ENCODE results near the gene TRAIP. TPM values are rescaled to one million over a fixed set of nuclear protein-coding genes. Genes with fewer than 3 reads are reported as not detected.
"Not testable (repeated sequence)": the region's sequence is repeated elsewhere in the genome, so short reads cannot be mapped to it uniquely, and the experiment has no call there.

TRAIP gene
- total RNA-seq (2014; rRNA removed; shearing (Covaris generic)): 13.4 and 15.1 TPM in 2 replicates
- 6.6 and 8.2 TPM in 2 replicates for polyA plus RNA-seq (2015; cell fraction: cytosol; rRNA removed)
- polyA plus RNA-seq (2015; cell fraction: nucleus; rRNA removed): 31.1 and 32.4 TPM in 2 replicates

- DNase-seq (ENCODE audit: low read depth): peak; percentile 91
Measured at GRCh38 chr3:49856181-49857005, at the start of gene TRAIP. Gene TRAIP, minus strand, starts transcription at chr3:49856564. Its CDS starts 111 bp downstream, at chr3:49856453.

- DNase-seq (ENCODE audit: low read depth): not testable (repeated sequence)
Measured at GRCh38 chr3:49904448-49904847, 48.1 kb upstream of the TRAIP start.

GRCh38 chr3:49903451-49904424, 47.4 kb upstream of the TRAIP start, which contains the start of gene MST1R:
Gene MST1R, minus strand, starts transcription at chr3:49903873. Its CDS starts 264 bp downstream, at chr3:49903609.
- DNase-seq (ENCODE audit: low read depth): no peak

- DNase-seq (ENCODE audit: low read depth): no peak
Measured at GRCh38 chr3:49902511-49903345, 46.4 kb upstream of the TRAIP start.

- DNase-seq (ENCODE audit: low read depth): no peak
Measured at GRCh38 chr3:49901366-49902339, 45.3 kb upstream of the TRAIP start.

GRCh38 chr3:49900491-49901153, 44.3 kb upstream of the TRAIP start:
- DNase-seq (ENCODE audit: low read depth): peak; percentile 86

- DNase-seq (ENCODE audit: low read depth): peak; percentile 15
Measured at GRCh38 chr3:49899815-49900214, 43.5 kb upstream of the TRAIP start.

- no peak for DNase-seq (ENCODE audit: low read depth)
Measured at GRCh38 chr3:49898991-49899390, 42.6 kb upstream of the TRAIP start.

- no peak for DNase-seq (ENCODE audit: low read depth)
Measured at GRCh38 chr3:49896345-49896744, 40.0 kb upstream of the TRAIP start.

- no peak for DNase-seq (ENCODE audit: low read depth)
Measured at GRCh38 chr3:49895791-49896190, 39.4 kb upstream of the TRAIP start.

GRCh38 chr3:49889296-49889695, 32.9 kb upstream of the TRAIP start:
- DNase-seq (ENCODE audit: low read depth): no peak

- DNase-seq (ENCODE audit: low read depth): no peak
Measured at GRCh38 chr3:49886922-49887265, 30.5 kb upstream of the TRAIP start.

- DNase-seq (ENCODE audit: low read depth): peak; percentile 47
Measured at GRCh38 chr3:49883998-49884397, 27.6 kb upstream of the TRAIP start.

- no peak for DNase-seq (ENCODE audit: low read depth)
Measured at GRCh38 chr3:49882166-49882565, 25.8 kb upstream of the TRAIP start.

GRCh38 chr3:49880581-49881315, 24.4 kb upstream of the TRAIP start:
- no peak for DNase-seq (ENCODE audit: low read depth)

GRCh38 chr3:49879721-49880120, 23.4 kb upstream of the TRAIP start:
- DNase-seq (ENCODE audit: low read depth): no peak

GRCh38 chr3:49878686-49879085, 22.3 kb upstream of the TRAIP start:
- no peak for DNase-seq (ENCODE audit: low read depth)

GRCh38 chr3:49877716-49878115, 21.4 kb upstream of the TRAIP start:
- no peak for DNase-seq (ENCODE audit: low read depth)
